ENCODE results near the gene RASGRP4. TPM values are rescaled to one million over a fixed set of nuclear protein-coding genes. Genes with fewer than 3 reads are reported as not detected.
A peak's percentile ranks its signal among the peaks of the same experiment; 100 is the strongest.

The RASGRP4 gene
- polyA plus RNA-seq, 3 donors: 30.2 to 141 (median 50.3) TPM

GRCh38 chr19:38391911-38392464 lies 34.0 kb downstream of the RASGRP4 start:
- Histone ChIP-seq H4K20me1 (ENCODE audit: insufficient read depth, low read length) (no peaks in the 10 kb centered on the region), H3K27ac (ENCODE audit: low read depth in 1 of 2, low read length in 2 of 2) (no peak overlapping the region), H3K79me2 (ENCODE audit: insufficient read depth, low read length) (no peaks in the 10 kb centered on the region), H3K4me3 (replicated peaks in 1 of 3; ENCODE audit: low read depth in 2 of 3, low read length in 3 of 3) (no peak overlapping the region), H3K9ac (ENCODE audit: insufficient read depth, low read length, poor library complexity, severe bottlenecking) (no peak overlapping the region), H3K9me3 (replicated peaks in 1 of 2; ENCODE audit: control insufficient read depth in 1 of 2, insufficient read depth in 1 of 2, low read length in 2 of 2) (peaks cover 0 to 17% of the 10 kb centered on the region in 2 donors), H3K36me3 (replicated peaks in 1 of 2; ENCODE audit: control insufficient read depth in 1 of 2, insufficient read depth in 2 of 2, low read length in 2 of 2) (no peaks in the 10 kb centered on the region), H3K27me3 (ENCODE audit: control insufficient read depth in 2 of 2, insufficient read depth in 2 of 2, low read length in 2 of 2) (peaks cover 60 to 87% of the 10 kb centered on the region in 2 donors), H2AFZ (ENCODE audit: insufficient read depth, low read depth, low read length, poor library complexity, severe bottlenecking) (no peak overlapping the region), H3K4me1 (ENCODE audit: control insufficient read depth in 1 of 2, insufficient read depth in 2 of 2, low read length in 2 of 2) (peaks cover 19 to 28% of the 10 kb centered on the region in 2 donors), H3K4me2 (replicated peaks; ENCODE audit: extremely low read depth, low read length, poor library complexity, severe bottlenecking) (no peak overlapping the region)
- Mint-ChIP-seq H3K4me1 (peaks cover 18% of the 10 kb centered on the region), H3K9me3 (peaks cover 0 to 15% (median 7%) of the 10 kb centered on the region in 7 donors), H3K36me3 (peaks cover 0 to 7% of the 10 kb centered on the region in 2 donors), H3K27ac (no peak overlapping the region), H3K27me3 (ENCODE audit: low read depth in 3 of 3) (peaks cover 76 to 91% (median 80%) of the 10 kb centered on the region in 3 donors), H3K4me3 (peak overlapping the region in 1 of 2 donors; percentile 59)
- 90% methylated on average over 7 of the region's 8 CpGs for WGBS (ENCODE audit: insufficient coverage)
- intact Hi-C loops (cut with micrococcal nuclease): no loop called here
- no peak for DNase-seq
- TF ChIP-seq, protein P1, sequence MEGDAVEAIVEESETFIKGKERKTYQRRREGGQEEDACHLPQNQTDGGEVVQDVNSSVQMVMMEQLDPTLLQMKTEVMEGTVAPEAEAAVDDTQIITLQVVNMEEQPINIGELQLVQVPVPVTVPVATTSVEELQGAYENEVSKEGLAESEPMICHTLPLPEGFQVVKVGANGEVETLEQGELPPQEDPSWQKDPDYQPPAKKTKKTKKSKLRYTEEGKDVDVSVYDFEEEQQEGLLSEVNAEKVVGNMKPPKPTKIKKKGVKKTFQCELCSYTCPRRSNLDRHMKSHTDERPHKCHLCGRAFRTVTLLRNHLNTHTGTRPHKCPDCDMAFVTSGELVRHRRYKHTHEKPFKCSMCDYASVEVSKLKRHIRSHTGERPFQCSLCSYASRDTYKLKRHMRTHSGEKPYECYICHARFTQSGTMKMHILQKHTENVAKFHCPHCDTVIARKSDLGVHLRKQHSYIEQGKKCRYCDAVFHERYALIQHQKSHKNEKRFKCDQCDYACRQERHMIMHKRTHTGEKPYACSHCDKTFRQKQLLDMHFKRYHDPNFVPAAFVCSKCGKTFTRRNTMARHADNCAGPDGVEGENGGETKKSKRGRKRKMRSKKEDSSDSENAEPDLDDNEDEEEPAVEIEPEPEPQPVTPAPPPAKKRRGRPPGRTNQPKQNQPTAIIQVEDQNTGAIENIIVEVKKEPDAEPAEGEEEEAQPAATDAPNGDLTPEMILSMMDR (IDR thresholded peaks at IDR 0.05): no peak

DNA sequence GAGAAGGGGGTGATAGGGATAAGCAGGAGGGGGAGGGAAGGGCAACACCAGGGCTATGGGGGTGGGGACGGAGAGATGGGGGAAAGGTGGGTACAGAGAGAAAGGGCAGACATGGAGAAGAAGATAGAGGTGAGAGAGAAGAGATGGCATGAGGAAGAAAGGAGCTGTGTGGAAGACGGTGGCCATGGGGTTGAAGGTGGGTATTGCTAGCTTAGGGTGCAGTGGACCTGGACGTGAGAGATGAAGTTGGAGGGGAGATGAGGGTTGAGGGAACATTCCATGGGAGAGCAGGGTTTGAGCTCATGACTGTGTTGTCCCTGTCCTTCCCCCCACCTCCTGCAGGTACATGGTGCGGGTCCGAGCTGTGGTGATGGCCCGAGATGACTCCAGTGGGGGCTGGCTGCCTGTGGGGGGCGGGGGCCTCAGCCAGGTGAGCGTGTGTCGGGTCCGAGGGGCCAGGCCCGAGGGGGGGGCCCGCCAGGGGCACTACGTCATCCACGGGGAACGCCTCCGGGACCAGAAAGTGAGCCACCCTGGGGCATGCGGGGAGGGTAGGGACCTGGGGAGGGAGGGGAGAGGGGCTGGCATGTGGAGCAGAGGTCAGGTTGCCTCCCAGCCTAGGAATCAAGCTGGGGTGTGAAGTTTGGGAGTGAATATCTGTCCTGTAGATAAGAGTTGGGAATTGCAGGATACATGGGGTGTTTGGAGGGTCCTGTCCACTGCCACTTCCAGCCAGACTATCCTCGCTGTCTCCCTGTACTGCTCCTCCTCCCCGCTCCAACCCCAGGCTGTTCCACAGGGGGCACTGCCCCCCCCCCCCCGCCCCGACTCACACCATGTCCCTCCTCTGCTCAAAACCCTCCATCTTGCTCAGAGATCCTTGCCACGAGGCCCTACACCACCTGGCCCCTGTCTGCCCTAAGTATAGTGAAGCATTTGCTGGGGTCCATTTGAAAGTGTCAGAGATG lies 35.8 kb downstream of the RASGRP4 start:
- H3K4me2 ChIP-seq (replicated peaks; ENCODE audit: extremely low read depth, low read length, poor library complexity, severe bottlenecking): no peak overlapping the region
- intact Hi-C loops (cut with micrococcal nuclease): no loop called here

More for the DNA sequence above, 35.8 kb downstream of the RASGRP4 start:
- peaks cover 46 to 94% of the 10 kb centered on the region in 2 donors for H3K27me3 ChIP-seq (ENCODE audit: control insufficient read depth in 2 of 2, insufficient read depth in 2 of 2, low read length in 2 of 2)
- H3K27ac ChIP-seq (ENCODE audit: low read depth in 1 of 2, low read length in 2 of 2): no peak overlapping the region
- H3K9ac ChIP-seq (ENCODE audit: insufficient read depth, low read length, poor library complexity, severe bottlenecking): no peak overlapping the region
- peaks cover 32 to 38% of the 10 kb centered on the region in 2 donors for H3K4me1 ChIP-seq (ENCODE audit: control insufficient read depth in 1 of 2, insufficient read depth in 2 of 2, low read length in 2 of 2)
- Mint-ChIP-seq H3K4me3 (peak overlapping the region in 1 of 2 donors; percentile 67), H3K27ac (peak overlapping the region in 1 of 7 donors; percentile 15), H3K9me3 (peaks cover 0 to 15% (median 5%) of the 10 kb centered on the region in 7 donors), H3K4me1 (peaks cover 27% of the 10 kb centered on the region), H3K27me3 (ENCODE audit: low read depth in 3 of 3) (peaks cover 68 to 94% (median 82%) of the 10 kb centered on the region in 3 donors), H3K36me3 (peaks cover 2 to 7% of the 10 kb centered on the region in 2 donors)
- H4K20me1 ChIP-seq (ENCODE audit: insufficient read depth, low read length): peaks cover 10% of the 10 kb centered on the region
- 31% methylated on average over 16 of the region's 22 CpGs for WGBS (ENCODE audit: insufficient coverage)
- DNase-seq: no peak
- no peaks in the 10 kb centered on the region for H3K79me2 ChIP-seq (ENCODE audit: insufficient read depth, low read length)
- H2AFZ ChIP-seq (ENCODE audit: insufficient read depth, low read depth, low read length, poor library complexity, severe bottlenecking): no peak overlapping the region
- TF ChIP-seq, protein P1 (IDR thresholded peaks at IDR 0.05): no peak
- peaks cover 0 to 13% of the 10 kb centered on the region in 2 donors for H3K9me3 ChIP-seq (replicated peaks in 1 of 2; ENCODE audit: control insufficient read depth in 1 of 2, insufficient read depth in 1 of 2, low read length in 2 of 2)
- no peak overlapping the region for H3K4me3 ChIP-seq (replicated peaks in 1 of 3; ENCODE audit: low read depth in 2 of 3, low read length in 3 of 3)
- no peaks in the 10 kb centered on the region for H3K36me3 ChIP-seq (replicated peaks in 1 of 2; ENCODE audit: control insufficient read depth in 1 of 2, insufficient read depth in 2 of 2, low read length in 2 of 2)

Data from CD14-positive monocyte (primary cell).